HG03439 (cell line): ENCODE data around the gene ALKBH1.
"Not testable (repeated sequence)": the region's sequence is repeated elsewhere in the genome, so short reads cannot be mapped to it uniquely, and the experiment has no call there.

Source experiments
- ATAC-seq: cut with Tn5 transposase; IDR thresholded peaks from one replicate; pipeline ENCODE4 v1.9.1; 2021; ENCODE audit warnings: mild to moderate bottlenecking, moderate library complexity; ENCODE audit not compliant: unreplicated experiment

ALKBH1 gene

DNA sequence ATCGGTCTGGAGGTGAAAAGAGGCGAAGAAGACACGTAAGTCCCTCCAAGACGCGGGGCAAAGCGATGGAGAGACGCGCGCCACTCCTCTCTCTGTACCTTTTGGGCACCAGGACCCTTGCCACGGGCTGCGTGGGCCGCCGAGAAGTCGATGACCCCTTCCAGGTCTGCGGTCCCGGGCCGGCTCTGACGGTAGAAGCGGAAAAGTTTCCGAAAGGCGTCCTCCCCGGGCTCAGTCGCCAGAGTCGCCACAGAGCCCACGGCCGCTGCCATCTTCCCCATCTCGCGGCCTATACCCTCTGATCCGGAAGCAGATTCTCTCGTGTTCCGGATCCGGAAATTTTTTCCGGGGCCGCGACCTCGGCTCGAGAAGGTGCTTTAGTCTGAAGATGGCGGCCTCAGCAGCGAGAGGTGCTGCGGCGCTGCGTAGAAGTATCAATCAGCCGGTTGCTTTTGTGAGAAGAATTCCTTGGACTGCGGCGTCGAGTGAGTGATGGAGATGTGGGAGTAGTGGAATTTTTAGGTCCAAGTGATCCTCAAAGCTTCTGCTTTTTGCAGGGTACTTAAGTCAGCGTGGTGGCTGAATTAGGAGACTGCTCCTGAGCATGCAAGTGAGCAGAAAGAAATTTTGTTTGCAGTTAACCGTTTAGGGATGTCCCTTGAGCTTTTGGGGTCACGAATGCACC is at the start of gene ALKBH1, which contains the start of gene SLIRP:
ALKBH1 (minus strand) TSS at position 300 of the 685 bp plus-strand sequence; CDS start at position 281, 19 bp downstream.
SLIRP (plus strand) TSS at position 380 of the 685 bp plus-strand sequence; CDS start at position 389, 9 bp downstream.
- ATAC-seq: peak; percentile 97

DNA sequence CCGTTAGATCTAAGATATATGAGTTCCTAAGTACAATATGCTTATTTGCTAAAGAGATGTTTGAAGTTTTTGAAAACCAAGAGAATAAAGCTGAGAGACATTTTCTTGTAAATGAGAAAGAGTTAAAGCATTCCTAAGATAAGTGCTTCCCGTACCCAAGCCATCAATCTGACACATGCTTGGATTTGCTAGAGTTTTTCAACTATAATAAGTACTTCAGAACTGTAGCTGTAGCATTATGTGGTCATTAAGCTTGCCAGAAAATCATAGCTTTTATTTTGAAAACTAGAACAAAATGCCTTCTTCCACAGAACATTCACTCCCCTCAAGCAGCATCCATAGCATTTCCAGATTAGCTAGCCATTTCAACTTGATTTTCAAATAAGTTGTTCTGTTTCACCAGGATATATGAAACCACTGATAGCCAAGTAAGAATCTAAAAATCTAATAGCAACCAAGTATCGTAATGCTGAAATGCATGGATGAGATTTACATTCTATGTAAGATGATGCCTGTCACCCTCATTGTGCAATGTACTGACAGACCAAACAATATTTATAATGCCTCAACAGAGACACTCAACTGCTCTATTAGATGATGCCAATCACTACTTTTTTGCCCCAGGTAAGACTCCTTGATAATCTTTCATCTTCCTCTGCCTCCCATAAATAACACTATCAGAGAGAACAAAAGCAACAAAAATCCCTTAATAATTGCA is 45.1 kb upstream of the ALKBH1 start:
- no peak for ATAC-seq

GRCh38 chr14:77752266-77752665 is 44.4 kb upstream of the ALKBH1 start:
- no peak for ATAC-seq

GRCh38 chr14:77747425-77747824 is 39.6 kb upstream of the ALKBH1 start:
- not testable (repeated sequence) for ATAC-seq

- no peak for ATAC-seq
These were observed 38.4 kb upstream of the ALKBH1 start for GRCh38 chr14:77746064-77746702.

DNA sequence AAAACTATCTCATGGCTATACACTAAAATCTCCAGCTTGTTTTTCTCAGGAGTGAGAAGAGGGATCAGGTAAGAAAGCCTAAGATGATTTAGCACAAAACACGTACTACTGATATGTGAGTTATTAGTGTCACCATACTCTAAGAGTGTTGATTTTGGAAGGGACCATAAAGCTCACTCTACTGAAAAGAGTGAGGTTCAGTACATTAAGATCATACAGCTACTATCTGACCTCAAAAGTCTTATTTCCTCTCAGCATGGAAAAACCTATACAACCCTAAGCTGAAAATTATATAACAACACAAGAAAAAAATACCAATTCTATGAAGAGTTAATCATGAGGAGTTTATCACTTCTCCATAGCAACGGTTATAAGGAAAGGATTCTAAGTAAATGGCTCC is 33.6 kb upstream of the ALKBH1 start:
- ATAC-seq: no peak

- ATAC-seq: no peak
These were observed 30.9 kb upstream of the ALKBH1 start for GRCh38 chr14:77738559-77739250.

DNA sequence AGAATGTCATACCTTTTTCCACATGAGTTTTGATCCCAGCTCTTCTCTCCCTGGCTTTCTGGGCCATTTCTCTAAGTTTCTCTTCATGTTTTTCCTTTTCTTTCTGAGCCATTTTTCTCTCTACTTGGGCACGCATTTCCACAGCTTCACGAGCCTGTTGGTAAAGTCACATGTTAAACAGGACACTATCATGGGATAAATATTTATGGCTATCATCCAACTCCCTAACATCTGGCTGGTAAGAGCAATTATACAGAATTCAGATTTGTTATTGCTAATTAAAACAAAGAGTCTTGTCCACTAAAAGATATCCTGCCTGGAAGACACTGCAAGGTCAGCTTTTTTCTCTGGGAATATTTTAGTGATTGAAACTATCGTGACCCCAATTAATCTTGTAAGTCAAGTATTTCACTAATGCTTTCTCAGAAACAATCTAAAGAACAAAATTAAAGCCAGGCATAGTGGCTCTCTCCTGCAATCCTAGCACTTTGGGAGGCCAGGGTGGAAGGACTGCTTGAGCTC is 23.2 kb upstream of the ALKBH1 start:
- no peak for ATAC-seq

GRCh38 chr14:77722301-77722700 is 14.5 kb upstream of the ALKBH1 start:
- no peak for ATAC-seq

- no peak for ATAC-seq
These were observed 13.6 kb upstream of the ALKBH1 start for GRCh38 chr14:77721437-77721836.

DNA sequence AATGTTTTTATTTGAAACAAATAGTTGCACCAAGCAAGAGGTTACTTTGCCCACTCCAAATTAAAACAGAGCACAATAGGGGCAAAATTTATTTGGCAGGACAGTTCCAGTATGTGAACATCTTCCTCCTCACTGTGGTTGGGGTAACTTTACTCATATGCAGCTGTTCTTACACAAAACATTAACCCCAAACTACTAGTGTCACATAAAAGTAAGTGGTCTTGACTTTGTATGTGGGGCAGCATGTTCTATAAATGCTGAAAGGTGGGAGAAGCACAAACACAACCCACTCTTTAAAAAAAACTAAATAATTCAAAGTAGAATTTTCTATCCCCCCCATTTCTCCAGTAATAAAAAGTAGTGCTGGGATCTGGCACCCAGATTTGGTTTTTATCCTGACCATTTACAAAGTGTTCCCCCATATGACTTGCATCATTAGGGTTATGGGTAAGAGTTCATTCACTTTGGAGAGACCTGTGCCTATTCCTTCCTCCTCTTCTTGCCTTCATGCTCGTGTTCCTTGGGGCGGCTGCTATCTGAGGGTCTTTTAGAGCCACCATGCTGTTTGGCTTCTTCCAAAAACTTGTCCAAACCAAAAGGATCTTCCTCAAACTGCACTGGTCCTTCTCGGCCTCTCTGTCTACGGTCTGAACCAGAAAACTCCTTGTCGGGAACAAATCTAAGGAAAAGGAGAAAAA is 9.9 kb upstream of the ALKBH1 start:
- no peak for ATAC-seq

DNA sequence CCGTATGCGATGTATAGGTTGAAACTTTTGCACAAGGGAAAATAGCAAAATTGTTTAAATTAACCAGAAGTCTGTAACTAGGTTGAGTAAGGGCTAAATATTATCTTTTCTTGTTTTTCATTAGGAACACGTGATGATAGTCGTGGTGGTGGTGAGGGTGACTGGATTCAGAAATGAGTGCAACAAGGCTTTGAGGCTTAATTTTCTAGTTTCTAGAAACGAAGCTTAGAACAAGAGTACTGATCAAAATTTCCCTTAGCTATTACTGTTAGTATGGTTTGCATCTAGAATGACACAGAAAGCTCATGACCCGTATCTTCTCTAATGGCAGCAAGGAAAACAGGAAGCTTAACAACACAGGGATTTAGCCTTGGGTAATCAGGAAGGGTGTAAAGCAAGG is 7.1 kb upstream of the ALKBH1 start:
- no peak for ATAC-seq

DNA sequence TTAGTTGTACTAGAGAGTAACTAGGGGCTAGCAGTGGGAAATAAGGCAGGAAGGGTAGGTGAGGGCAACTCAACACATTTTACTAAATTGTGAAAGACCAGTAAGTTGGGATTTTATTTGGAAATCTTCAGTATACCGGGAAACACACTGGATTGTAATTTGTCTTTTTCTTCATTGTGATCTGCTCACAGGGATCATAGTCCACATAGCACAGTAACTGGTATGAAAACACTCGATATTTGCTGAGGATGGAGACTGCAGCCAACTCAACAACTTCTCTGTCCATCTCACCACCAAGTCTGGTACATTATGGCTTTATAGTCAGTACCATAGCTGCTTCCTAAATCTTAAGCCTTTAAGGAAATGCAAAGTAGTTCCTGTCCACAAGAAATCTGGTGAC is 2.5 kb upstream of the ALKBH1 start:
- ATAC-seq: no peak

DNA sequence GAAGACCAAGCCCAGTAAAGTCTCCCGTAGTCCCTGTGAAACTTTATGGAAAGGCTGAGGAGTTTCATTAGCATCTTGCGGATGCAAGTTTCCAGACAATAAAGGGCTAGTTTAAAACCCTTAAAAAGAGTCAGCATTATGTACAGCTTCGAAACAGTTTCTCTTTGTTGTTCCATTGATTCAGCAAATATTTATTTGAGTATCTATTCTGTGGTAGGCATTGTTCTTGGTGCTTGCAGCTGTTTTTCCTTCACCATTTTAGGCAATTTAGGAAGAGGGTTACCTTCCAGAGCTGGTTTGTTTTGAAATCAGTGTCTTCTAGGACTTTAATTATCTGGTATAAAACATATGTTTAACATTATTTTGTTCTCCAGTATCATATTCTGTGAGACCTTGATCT is 1.6 kb upstream of the ALKBH1 start:
- no peak for ATAC-seq

GRCh38 chr14:77708749-77709148 is 926 bp upstream of the ALKBH1 start:
- ATAC-seq: no peak

- ATAC-seq: peak; percentile 21
These were observed 484 bp downstream of the ALKBH1 start for GRCh38 chr14:77707355-77707723.

DNA sequence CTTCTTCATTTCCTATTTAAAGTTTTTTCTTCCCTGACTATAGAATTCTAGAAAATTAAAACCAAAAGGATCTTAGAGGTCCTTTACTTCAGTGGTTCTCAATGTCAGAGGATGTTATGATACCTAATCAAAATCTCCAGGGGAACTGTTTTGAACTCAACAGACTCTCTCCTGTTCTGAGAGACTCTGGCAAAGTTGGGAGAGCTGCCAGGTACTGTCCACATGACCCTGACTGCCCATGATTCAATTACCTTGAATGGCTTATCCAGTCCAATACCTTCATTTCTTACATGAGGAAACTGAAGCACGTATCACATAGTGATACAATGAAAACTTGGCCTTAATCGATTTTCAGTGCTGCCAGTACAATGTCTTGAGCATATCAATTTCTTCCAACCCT is 16.6 kb downstream of the ALKBH1 start:
- ATAC-seq: no peak

DNA sequence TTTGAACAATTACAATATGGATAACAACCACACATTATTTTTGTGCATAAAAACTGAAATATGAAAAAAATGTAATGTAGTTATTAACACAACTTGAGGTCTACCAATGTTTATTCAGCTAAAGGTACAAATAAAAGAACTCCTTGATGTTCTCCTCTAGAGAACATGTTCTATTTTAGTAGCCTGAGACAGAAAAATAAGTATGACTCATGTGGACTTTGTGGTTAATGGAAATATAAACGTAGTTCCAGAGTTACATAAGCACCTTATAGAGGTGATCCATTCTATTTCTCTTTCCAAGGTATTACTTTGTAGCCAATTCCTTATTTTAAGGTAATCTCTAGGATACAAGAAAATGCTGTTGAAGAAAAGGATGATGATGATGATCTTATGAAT is 25.7 kb downstream of the ALKBH1 start:
- no peak for ATAC-seq

GRCh38 chr14:77681196-77682157 is 26.3 kb downstream of the ALKBH1 start:
- no peak for ATAC-seq
